HepG2 (cell line): ENCODE results near the gene JAGN1. TPM values are rescaled to one million over a fixed set of nuclear protein-coding genes. Genes with fewer than 3 reads are reported as not detected.

ENCODE experiments used
- ARID2 ChIP-seq: sonication (generic); formaldehyde crosslinking; IDR thresholded peaks from 2 replicates; pipeline ENCODE4 v1.8.1; 2022; ENCODE audit warnings: mild to moderate bottlenecking, missing genetic modification reagents, borderline replicate concordance
- BORCS8-MEF2B ChIP-seq: sonication (generic); formaldehyde crosslinking; IDR thresholded peaks from 2 replicates; pipeline ENCODE4 v1.8.0; 2022; ENCODE audit warnings: mild to moderate bottlenecking, missing genetic modification reagents
- GRHL1 ChIP-seq: sonication (generic); formaldehyde crosslinking; conservative IDR thresholded peaks from 2 replicates; pipeline ENCODE4 v1.8.0; 2022; ENCODE audit warnings: missing genetic modification reagents
- PRDM15 ChIP-seq: sonication (generic); formaldehyde crosslinking; IDR thresholded peaks from 2 replicates; pipeline ENCODE4 v1.4.0; 2020; ENCODE audit warnings: missing genetic modification reagents
- RARA ChIP-seq: IDR thresholded peaks from 2 replicates; pipeline ENCODE4 v1.6.1; 2016; ENCODE audit warnings: missing genetic modification reagents, missing compliant biosample characterization
- SIN3A ChIP-seq: IDR thresholded peaks from 2 replicates; pipeline ENCODE4 v1.6.1; 2011; ENCODE audit warnings: low read depth, mild to moderate bottlenecking, control low read depth, low read length, borderline replicate concordance
- UBTF ChIP-seq: sonication (generic); formaldehyde crosslinking; IDR thresholded peaks from 2 replicates; pipeline ENCODE4 v1.4.0; 2020; ENCODE audit warnings: mild to moderate bottlenecking, missing genetic modification reagents
- ZFP91 ChIP-seq: sonication (generic); formaldehyde crosslinking; IDR thresholded peaks from 2 replicates; pipeline ENCODE4 v1.9.0; 2022; ENCODE audit warnings: missing genetic modification reagents, mild to moderate bottlenecking, borderline replicate concordance
- ZMAT3 ChIP-seq: sonication (generic); formaldehyde crosslinking; conservative IDR thresholded peaks from 2 replicates; pipeline ENCODE4 v1.7.0; 2021; ENCODE audit warnings: missing genetic modification reagents
- ZNF124 ChIP-seq: sonication (generic); formaldehyde crosslinking; IDR thresholded peaks from 2 replicates; pipeline ENCODE4 v1.4.0; 2020; ENCODE audit warnings: missing genetic modification reagents
- ZNF629 ChIP-seq: sonication (generic); formaldehyde crosslinking; conservative IDR thresholded peaks from 2 replicates; pipeline ENCODE4 v1.5.0; 2020; ENCODE audit warnings: missing genetic modification reagents
- polyA plus RNA-seq, 8 experiments: library from polyadenylated mRNA; depleted of rRNA in 3 of 8; stranded (reverse) in 7 of 8; unstranded in 1 of 8; fragments of >200 nt; fragmentation: Illumina TruSeq in 4 of 8; extraction: Trizol in 4 of 8; gene quantifications; 2 replicates each; pipeline versions ENCODE4 v1.2.1 to v1.2.3, GENCODE V29; 2011 to 2016; ENCODE audit warnings: low read depth in 4 of 8, missing spikeins in 1 of 8, mixed read lengths in 1 of 8; ENCODE audit not compliant: insufficient read depth in 1 of 8
- total RNA-seq, 5 experiments: library from RNA; depleted of rRNA; stranded (reverse); fragments of >200 nt; fragmentation: Illumina TruSeq; extraction: Trizol; gene quantifications; 2 replicates each; pipeline ENCODE4 v1.2.3, GENCODE V29; 2016; ENCODE audit warnings: low read depth in 1 of 5
- TF ChIP-seq, protein P1 (sequence below): sonication (generic); formaldehyde crosslinking; IDR thresholded peaks from 2 replicates; pipeline ENCODE4 v1.4.0; 2020; ENCODE audit warnings: missing genetic modification reagents, mild to moderate bottlenecking, borderline replicate concordance
- TF ChIP-seq, protein P2 (sequence below): IDR thresholded peaks from 2 replicates; pipeline ENCODE4 v1.6.1; 2016; ENCODE audit warnings: low read depth, control low read depth

Gene JAGN1
- total and polyA plus RNA-seq, 2 of the 13 experiments (the other 11 are each of a cell fraction or from before 2014, with no cell fraction given) = 49.9 to 50.9 TPM

GRCh38 chr3:9914559-9915253 lies 24.3 kb downstream of the JAGN1 start (continued):
- TF ChIP-seq, protein P1, sequence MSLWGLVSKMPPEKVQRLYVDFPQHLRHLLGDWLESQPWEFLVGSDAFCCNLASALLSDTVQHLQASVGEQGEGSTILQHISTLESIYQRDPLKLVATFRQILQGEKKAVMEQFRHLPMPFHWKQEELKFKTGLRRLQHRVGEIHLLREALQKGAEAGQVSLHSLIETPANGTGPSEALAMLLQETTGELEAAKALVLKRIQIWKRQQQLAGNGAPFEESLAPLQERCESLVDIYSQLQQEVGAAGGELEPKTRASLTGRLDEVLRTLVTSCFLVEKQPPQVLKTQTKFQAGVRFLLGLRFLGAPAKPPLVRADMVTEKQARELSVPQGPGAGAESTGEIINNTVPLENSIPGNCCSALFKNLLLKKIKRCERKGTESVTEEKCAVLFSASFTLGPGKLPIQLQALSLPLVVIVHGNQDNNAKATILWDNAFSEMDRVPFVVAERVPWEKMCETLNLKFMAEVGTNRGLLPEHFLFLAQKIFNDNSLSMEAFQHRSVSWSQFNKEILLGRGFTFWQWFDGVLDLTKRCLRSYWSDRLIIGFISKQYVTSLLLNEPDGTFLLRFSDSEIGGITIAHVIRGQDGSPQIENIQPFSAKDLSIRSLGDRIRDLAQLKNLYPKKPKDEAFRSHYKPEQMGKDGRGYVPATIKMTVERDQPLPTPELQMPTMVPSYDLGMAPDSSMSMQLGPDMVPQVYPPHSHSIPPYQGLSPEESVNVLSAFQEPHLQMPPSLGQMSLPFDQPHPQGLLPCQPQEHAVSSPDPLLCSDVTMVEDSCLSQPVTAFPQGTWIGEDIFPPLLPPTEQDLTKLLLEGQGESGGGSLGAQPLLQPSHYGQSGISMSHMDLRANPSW (CRISPR knock-in tag) = no peak
- TF ChIP-seq UBTF = no peak; the same call in 1 of the 2 replicates
- TF ChIP-seq GRHL1 (CRISPR knock-in tag) = no peak
- TF ChIP-seq SIN3A = no peak
- 0 out of 2 replicates have a peak, but pooled peaks have one; percentile 0 for TF ChIP-seq BORCS8-MEF2B (CRISPR knock-in tag)
- TF ChIP-seq, protein P2, sequence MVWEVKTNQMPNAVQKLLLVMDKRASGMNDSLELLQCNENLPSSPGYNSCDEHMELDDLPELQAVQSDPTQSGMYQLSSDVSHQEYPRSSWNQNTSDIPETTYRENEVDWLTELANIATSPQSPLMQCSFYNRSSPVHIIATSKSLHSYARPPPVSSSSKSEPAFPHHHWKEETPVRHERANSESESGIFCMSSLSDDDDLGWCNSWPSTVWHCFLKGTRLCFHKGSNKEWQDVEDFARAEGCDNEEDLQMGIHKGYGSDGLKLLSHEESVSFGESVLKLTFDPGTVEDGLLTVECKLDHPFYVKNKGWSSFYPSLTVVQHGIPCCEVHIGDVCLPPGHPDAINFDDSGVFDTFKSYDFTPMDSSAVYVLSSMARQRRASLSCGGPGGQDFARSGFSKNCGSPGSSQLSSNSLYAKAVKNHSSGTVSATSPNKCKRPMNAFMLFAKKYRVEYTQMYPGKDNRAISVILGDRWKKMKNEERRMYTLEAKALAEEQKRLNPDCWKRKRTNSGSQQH = peak; percentile 30; the same call in 1 of the 2 replicates
- TF ChIP-seq ARID2 (CRISPR knock-in tag) = peak; percentile 55; the same call in 1 of the 2 replicates
- TF ChIP-seq ZMAT3 (CRISPR knock-in tag) = no peak
- 0 out of 2 replicates have a peak, but pooled peaks have one; percentile 77 for TF ChIP-seq ZNF124 (CRISPR knock-in tag)
- peak; percentile 29; the same call in 1 of the 2 replicates for TF ChIP-seq ZFP91 (CRISPR knock-in tag)
- no peak for TF ChIP-seq RARA (CRISPR knock-in tag)
- TF ChIP-seq ZNF629 (CRISPR knock-in tag) = peak; percentile 23; the same call in 1 of the 2 replicates
- no peak for TF ChIP-seq PRDM15 (CRISPR knock-in tag)
